Adipose tissue (tissue), 3 donors: ENCODE results near the gene IPPK. TPM values are rescaled to one million over a fixed set of nuclear protein-coding genes. Genes with fewer than 3 reads are reported as not detected.
"Not testable (repeated sequence)": the region's sequence is repeated elsewhere in the genome, so short reads cannot be mapped to it uniquely, and the experiment has no call there.

Experiments
- H3K27ac ChIP-seq: one replicate; pipeline ENCODE4 v1.5.1; 2013; ENCODE audit warnings: low read depth, low read length
- WGBS, 3 donors: extraction: QIAGEN DNeasy Blood & Tissue Kit; methylation state at CpG; one replicate each; pipeline ENCODE4 v1.1.7; 2013; 5-methylcytosine and 5-hydroxymethylcytosine counted together
- polyA plus RNA-seq, 3 donors: library from polyadenylated mRNA; stranded (reverse); fragments of 200-250 nt; gene quantifications; one replicate each; pipeline ENCODE4 v1.2.3, GENCODE V29; 2013
- donor health status: healthy with polysubstance abuse.
- donor health status: Bipolar disorder and iron deficiency.
- donor health status: healthy.

IPPK gene
- polyA plus RNA-seq, 3 donors = 1.7 to 7.4 (median 5.8) TPM

- 70 to 87% (median 72%) methylated on average over 5 of the region's 5 CpGs for WGBS, 3 donors
- no peak overlapping the region for H3K27ac ChIP-seq
These were observed 42.3 kb downstream of the IPPK start for GRCh38 chr9:92627651-92628050.

DNA sequence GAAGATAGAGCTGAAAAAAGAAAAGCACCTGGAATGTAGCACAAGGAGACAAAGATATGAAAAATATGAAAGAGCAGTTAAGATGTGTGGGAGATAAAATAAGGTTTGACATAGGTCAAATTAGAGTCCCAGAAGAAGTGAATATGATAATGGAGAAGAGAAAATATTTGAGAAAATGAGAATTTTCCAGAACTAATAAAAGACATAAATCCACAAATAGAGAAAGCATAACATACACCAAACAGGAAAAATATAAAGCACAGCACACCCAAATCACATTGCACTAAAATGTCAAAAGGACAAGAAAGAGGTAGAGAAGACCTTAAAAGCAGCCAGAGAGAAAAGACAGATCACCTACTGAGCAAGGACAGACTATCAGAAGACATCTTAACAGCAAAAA, 43.4 kb downstream of the IPPK start:
- H3K27ac ChIP-seq = no peak overlapping the region

- WGBS, 3 donors = 97 to 99% (median 98%) methylated on average over 3 of the region's 3 CpGs
- not testable (repeated sequence) for H3K27ac ChIP-seq
These were observed 46.0 kb downstream of the IPPK start for GRCh38 chr9:92623936-92624335.

GRCh38 chr9:92620845-92621244, 49.1 kb downstream of the IPPK start:
- no peak overlapping the region for H3K27ac ChIP-seq
- WGBS, 3 donors = 92 to 95% (median 95%) methylated on average over 5 of the region's 5 CpGs

DNA sequence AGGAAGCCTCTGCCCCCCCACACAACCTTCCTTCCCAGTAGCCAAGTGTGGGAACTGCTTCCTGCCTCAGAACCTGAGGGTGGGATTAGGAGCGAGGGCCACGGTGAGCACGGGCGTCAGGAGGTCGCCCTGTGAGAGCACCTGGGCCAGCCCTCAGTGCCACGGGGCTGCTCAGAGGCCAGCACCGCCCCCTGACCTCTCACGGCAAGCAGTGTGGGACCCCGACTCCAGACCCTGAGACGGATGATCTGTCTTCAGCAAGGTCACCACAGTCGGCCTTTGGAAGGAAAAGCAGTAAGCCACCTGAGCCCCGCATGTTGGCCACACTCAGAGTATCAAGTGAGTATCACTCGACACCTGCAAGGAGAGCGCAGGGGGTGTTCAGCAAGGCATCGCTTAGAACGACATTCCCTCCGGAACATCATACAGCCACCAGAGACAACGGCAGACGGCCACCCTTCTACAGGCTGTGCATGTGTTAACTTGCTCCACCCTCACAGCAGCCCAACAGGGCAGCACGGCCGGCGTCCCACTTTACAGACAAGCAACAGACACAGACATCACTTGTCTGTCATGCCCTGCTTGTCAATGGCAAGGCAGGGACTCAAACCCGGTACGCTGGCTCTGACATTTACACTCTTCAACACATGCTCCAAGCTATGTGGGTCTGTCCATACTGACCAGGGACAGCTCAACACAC, 50.2 kb downstream of the IPPK start:
- 93 to 95% (median 93%) methylated on average over 24 of the region's 24 CpGs for whole genome bisulfite sequencing, 3 donors
- H3K27ac ChIP-seq = no peak overlapping the region

DNA sequence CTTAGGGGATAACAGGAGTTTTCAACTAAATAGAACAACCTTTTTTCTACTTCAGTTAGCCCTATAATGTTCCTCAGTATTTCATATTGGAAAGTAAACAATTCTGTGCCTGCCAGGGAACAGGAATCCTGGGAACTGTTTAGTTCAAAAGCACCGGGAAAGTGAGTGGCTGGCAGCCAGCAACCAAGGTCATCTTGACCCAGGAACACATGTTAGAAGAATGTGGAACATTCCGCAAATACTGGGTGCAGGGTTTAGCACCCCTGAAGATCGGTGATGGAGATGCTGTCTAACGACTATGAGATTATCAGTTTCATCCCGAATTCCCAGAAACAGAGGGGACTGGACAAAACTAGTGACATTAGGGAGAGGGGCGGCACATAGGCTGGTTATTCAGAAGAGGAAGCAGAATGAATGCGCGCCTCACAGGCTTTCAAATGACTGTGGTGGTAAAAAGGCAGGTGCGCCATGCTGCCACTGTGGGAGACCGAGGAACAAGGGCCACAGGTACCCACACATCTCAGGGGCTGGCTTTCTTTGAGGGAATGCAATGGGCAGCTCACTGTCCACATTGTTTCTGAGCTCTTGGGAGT, 51.2 kb downstream of the IPPK start:
- WGBS, 3 donors = 66 to 86% (median 79%) methylated on average over 10 of the region's 10 CpGs
- H3K27ac ChIP-seq = no peak overlapping the region

GRCh38 chr9:92617951-92618510, 51.9 kb downstream of the IPPK start:
- WGBS, 3 donors = 84 to 93% (median 89%) methylated on average over 11 of the region's 11 CpGs
- no peak overlapping the region for H3K27ac ChIP-seq

DNA sequence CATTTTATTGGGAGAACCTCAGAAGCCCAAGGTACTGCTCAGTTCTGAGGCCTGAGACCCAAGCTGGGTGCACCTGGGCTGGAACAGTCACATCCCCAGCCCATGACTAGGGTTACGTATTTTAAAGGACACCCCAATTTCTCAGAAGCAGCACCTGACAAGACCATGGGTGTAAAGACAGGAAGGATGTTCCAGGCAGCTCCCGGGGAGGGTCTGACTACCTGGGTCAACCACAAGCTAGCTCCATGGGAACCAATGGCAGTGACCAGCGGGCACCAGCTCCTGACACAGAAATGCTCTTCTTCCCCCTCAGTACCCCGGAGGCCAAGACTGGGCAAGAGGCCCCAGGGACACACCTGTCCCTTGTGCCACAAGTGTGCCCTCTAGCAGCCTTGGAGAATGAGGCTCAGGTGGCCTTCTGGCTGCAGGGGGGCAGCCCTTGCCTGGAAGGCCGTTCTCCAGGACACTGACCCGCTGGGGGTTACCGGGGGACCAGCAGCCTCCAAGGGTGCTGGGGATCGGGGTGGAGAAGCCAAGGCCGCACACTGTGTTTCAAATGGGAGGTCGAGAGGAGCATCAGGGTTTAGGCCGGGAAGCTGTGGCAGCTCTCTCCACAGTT, 52.6 kb downstream of the IPPK start:
- no peak overlapping the region for H3K27ac ChIP-seq
- WGBS, 3 donors = 90 to 95% (median 95%) methylated on average over 11 of the region's 11 CpGs

DNA sequence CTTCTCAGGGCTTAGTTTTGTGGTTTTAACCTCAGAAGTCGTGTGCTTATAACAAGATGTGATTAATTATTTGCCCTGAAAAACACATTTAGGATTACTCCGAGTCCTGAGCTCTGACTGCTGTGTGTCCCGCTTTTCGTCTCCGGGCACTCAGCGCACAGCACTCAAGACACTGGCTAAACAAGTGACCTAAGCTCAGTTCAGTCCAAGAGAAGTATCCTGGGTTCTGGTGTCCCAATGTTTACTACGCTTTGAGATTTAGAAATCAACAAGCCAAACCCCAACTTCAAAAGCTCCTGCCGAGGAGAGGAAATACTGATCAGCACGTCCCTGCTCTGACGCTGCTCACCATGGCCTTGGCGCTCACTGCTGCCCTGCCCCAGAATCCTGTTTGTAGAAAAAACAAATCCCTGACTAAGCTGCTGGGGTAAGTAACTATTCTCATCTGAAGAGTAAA, 53.2 kb downstream of the IPPK start:
- WGBS, 3 donors = 59 to 80% (median 61%) methylated on average over 11 of the region's 11 CpGs
- no peak overlapping the region for H3K27ac ChIP-seq

- WGBS, 3 donors = 61 to 76% (median 61%) methylated on average over 11 of the region's 11 CpGs
- no peak overlapping the region for H3K27ac ChIP-seq
These were observed 53.7 kb downstream of the IPPK start for GRCh38 chr9:92616199-92616641.

GRCh38 chr9:92615790-92616189, 54.1 kb downstream of the IPPK start:
- H3K27ac ChIP-seq = no peak overlapping the region
- 84 to 90% (median 85%) methylated on average over 13 of the region's 13 CpGs for WGBS, 3 donors

- 71 to 87% (median 77%) methylated on average over 17 of the region's 17 CpGs for WGBS, 3 donors
- H3K27ac ChIP-seq = no peak overlapping the region
These were observed 55.0 kb downstream of the IPPK start for GRCh38 chr9:92614763-92615461.

DNA sequence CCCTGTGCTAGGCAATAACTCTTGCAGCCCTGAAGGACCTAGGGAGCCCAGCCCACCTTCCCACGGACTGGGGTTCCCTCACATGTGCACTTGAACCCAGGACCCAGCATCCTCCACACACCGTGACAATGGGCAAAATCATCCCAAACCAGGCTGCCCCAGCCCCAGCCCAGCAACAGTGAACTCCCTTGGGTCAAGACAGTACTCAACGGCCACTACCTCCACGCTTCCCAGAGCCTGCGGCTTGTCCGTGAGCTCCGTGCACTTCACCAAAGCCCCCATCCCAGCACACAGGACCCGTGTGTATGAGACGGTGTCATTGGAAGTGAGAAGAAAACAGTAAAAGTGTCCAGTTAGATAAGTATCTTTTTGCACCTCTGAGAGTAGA, 55.8 kb downstream of the IPPK start:
- WGBS, 3 donors = 96 to 97% (median 97%) methylated on average over 9 of the region's 9 CpGs
- H3K27ac ChIP-seq = no peak overlapping the region

DNA sequence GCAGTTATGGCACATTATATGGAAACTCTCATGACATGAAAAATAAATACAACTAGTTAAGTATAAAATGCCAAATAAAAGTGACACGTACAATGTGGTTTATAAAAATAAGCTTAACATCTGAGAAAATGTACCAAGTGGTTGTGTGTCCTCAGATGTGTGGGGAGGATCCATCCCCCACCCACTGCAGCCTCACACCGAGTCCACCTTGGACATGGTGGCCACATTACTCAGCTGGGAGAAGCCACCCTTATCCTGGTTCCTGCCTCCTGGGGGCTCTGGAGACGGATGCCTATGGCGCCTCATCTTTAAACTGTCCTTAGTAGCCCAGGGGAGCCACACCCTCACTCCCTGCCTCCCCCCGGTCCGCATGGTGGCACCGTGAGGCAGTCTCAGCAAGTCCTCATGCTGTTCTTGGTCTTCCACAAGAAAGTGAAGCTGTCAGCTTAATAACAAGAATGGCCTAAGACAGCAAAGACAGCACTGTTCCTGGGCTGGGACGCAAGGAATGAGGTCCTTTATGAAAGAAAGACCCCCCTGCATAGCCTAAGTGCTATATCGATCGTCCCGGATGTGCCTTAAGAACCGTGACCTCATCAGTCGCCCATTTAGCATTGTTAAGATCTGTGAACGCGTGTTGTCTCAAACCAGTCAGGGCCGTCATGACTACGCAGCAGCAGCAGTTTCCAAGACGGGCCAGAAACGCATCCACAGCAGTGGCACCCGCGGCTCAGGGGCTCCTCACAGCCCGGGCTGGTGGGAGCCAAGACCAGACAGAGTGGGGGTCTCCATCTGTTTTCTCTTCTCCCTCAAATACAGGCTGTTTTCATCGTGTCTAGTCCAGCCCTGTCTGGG, 56.4 kb downstream of the IPPK start:
- 96 to 97% (median 97%) methylated on average over 23 of the region's 23 CpGs for WGBS, 3 donors
- no peak overlapping the region for H3K27ac ChIP-seq

DNA sequence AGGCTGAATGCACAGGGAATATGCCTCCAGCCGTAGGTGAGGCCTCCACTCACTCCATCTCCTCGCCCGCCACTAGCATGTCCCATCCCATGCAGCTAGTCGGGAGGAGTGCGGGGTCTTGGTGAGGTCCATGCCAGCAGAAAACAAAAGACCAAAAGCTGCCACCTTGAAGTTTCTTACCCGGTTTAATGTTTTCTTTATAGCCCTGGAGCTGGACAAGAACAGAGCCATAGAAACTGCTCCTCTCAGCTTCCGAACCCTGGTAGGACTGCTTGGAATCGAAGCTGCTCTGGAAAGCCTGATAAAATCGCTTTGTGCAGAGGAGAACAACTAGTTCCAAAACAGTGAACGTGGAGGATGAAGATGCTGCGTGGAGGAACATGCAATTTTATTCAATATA, 57.1 kb downstream of the IPPK start:
- no peak overlapping the region for H3K27ac ChIP-seq
- 88 to 95% (median 93%) methylated on average over 11 of the region's 11 CpGs for WGBS, 3 donors

GRCh38 chr9:92612292-92612691, 57.6 kb downstream of the IPPK start:
- no peak overlapping the region for H3K27ac ChIP-seq
- 92 to 96% (median 95%) methylated on average over 5 of the region's 5 CpGs for WGBS, 3 donors

- H3K27ac ChIP-seq = no peak overlapping the region
- 79 to 91% (median 87%) methylated on average over 10 of the region's 10 CpGs for WGBS, 3 donors
These were observed 58.2 kb downstream of the IPPK start for GRCh38 chr9:92611621-92612285.
